GM12892 (cell line): ENCODE results near the gene SAMD4A.

ENCODE experiments used
- POLR2A ChIP-seq: IDR thresholded peaks from 2 replicates; pipeline ENCODE4 v1.6.1; 2011; ENCODE audit warnings: low read depth, low read length, control low read depth
- POLR2AphosphoS5 ChIP-seq: IDR thresholded peaks from 2 replicates; pipeline ENCODE4 v1.6.1; 2011; ENCODE audit warnings: low read depth, low read length, control low read depth

GRCh38 chr14:54600717-54601109 lies 33.8 kb downstream of the SAMD4A start:
- TF ChIP-seq POLR2AphosphoS5 (no peak), POLR2A (no peak)
